GM23248 (cell line): ENCODE measurements around the gene LGALS3BP.

Experiments
- EZH2 ChIP-seq: fragments of 200-600 bp; sonication (generic); IDR thresholded peaks from 2 replicates; pipeline ENCODE4 v1.6.1; 2018; ENCODE audit warnings: antibody characterized with exemption, mild to moderate bottlenecking; ENCODE audit not compliant: insufficient read depth, poor library complexity, severe bottlenecking
- EZH2phosphoT487 ChIP-seq: fragments of 200-600 bp; sonication (generic); IDR thresholded peaks from 2 replicates; pipeline ENCODE4 v1.6.1; 2018; ENCODE audit warnings: antibody characterized with exemption, moderate library complexity, mild to moderate bottlenecking, low read depth; ENCODE audit not compliant: insufficient read depth

DNA sequence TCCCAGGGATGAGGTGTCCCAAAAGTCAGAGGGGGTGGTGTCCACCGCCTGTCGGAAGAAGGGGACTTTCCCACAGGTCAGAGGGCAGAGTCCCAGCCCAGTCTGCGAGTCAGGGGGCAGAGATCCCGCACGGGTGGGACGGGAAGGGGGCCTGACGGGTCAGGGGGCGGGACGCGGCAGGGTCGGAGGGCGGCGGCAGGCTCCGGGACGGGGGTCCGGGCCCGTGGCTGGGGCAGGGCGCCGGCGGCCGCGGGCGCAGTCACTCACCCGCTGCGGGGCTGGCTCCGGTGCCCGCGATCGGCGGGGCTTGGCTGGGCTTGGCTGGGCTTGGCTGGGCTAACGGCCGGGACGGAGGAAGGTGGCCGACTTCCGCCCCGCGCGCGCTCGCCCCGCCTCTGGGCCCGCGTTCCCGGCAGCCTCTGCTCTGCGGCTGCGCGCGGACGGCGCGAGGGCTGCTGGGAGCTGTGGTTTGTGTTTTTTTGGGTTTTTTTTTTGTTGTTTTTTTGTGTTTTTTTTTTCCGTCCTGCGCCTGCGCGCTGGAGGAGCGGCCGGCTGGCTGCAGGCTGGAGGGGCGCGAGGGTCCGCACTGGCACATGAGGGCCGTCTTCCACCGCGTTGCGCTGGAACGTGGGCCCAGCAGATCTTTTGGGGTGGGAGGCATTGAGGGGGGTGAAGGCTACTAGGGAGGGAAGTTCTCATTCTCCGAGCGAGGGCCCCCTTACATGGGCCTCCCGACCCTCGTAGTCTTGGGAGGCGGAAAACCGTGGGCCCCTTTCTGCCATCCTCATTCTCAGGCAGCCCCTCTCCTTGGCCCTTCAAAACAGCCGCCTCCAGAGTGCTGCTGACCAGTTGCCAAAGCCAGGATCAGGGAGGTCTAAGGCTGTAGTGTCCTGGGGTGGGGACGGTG is 29.9 kb upstream of the LGALS3BP start, which contains the start of gene CANT1:
- TF ChIP-seq EZH2 (no peak), EZH2phosphoT487 (no peak)
